GM10266 (cell line): Measurements from ENCODE around the gene TIMM29.

Experiments used
- DNase-seq: peaks from one replicate; pipeline ENCODE4 v3.0.0; 2012; ENCODE audit errors: extremely low spot score
- CTCF ChIP-seq: IDR thresholded peaks from 2 replicates; pipeline ENCODE4 v1.5.1; 2012; ENCODE audit warnings: mild to moderate bottlenecking, low read depth; ENCODE audit not compliant: control insufficient read depth, insufficient read depth; ENCODE audit errors: missing control alignments

The TIMM29 gene

GRCh38 chr19:10976131-10976892 is 47.7 kb downstream of the TIMM29 start:
- no peak for TF ChIP-seq CTCF
- no peak for DNase-seq

GRCh38 chr19:10977742-10978092 is 49.1 kb downstream of the TIMM29 start:
- no peak for TF ChIP-seq CTCF
- no peak for DNase-seq
